ENCODE results near the gene CDK11B. TPM values are rescaled to one million over a fixed set of nuclear protein-coding genes. Genes with fewer than 3 reads are reported as not detected.

CDK11B gene
- total RNA-seq, 2 donors from 2014 or later, result 31.8 to 33.6 TPM

- Mint-ChIP-seq H3K36me3 (ENCODE audit: low read depth) (peaks cover 3% of the 10 kb centered on the region), H3K27me3 (ENCODE audit: insufficient read depth) (no peaks in the 10 kb centered on the region), H3K4me1 (no peaks in the 10 kb centered on the region), H3K27ac (no peak overlapping the region), H3K9me3 (no peaks in the 10 kb centered on the region), H3K4me3 (no peak overlapping the region)
- H3K9me3 ChIP-seq (ENCODE audit: control insufficient read depth, low read length), result no peaks in the 10 kb centered on the region
- no peaks in the 10 kb centered on the region for H3K4me1 ChIP-seq (ENCODE audit: control insufficient read depth, insufficient read depth, low read length)
- no peak for TF ChIP-seq CTCF (conservative IDR thresholded peaks at IDR 0.05)
- 96 to 97% methylated on average over 28 to 33 of the region's 33 CpGs for WGBS, 2 experiments (ENCODE audit: insufficient coverage in 1 of 2, insufficient read length in 1 of 2)
- no peak overlapping the region for H3K27ac ChIP-seq (ENCODE audit: low read depth, low read length)
- no peak overlapping the region for H3K4me3 ChIP-seq (ENCODE audit: low read length)
- H3K36me3 ChIP-seq (ENCODE audit: control insufficient read depth, insufficient read depth, low read length), result peaks cover 6% of the 10 kb centered on the region
- H3K9ac ChIP-seq (ENCODE audit: extremely low read depth, low read length, poor library complexity, severe bottlenecking), result no peak overlapping the region
- no peaks in the 10 kb centered on the region for H3K27me3 ChIP-seq (ENCODE audit: control insufficient read depth, insufficient read depth, low read length, poor library complexity, severe bottlenecking)
- no peak for DNase-seq
These were observed 35.6 kb downstream of the CDK11B start for GRCh38 chr1:1623181-1623630.

- 93% methylated on average over 17 of the region's 17 CpGs for WGBS, 2 experiments (ENCODE audit: insufficient coverage in 1 of 2, insufficient read length in 1 of 2)
- Histone ChIP-seq H3K4me1 (ENCODE audit: control insufficient read depth, insufficient read depth, low read length) (no peaks in the 10 kb centered on the region), H3K9me3 (ENCODE audit: control insufficient read depth, low read length) (no peaks in the 10 kb centered on the region), H3K4me3 (ENCODE audit: low read length) (no peak overlapping the region), H3K36me3 (ENCODE audit: control insufficient read depth, insufficient read depth, low read length) (peaks cover 9% of the 10 kb centered on the region), H3K9ac (ENCODE audit: extremely low read depth, low read length, poor library complexity, severe bottlenecking) (no peak overlapping the region), H3K27me3 (ENCODE audit: control insufficient read depth, insufficient read depth, low read length, poor library complexity, severe bottlenecking) (no peaks in the 10 kb centered on the region), H3K27ac (ENCODE audit: low read depth, low read length) (no peak overlapping the region)
- Mint-ChIP-seq H3K36me3 (ENCODE audit: low read depth) (peaks cover 6% of the 10 kb centered on the region), H3K4me3 (no peak overlapping the region), H3K27ac (no peak overlapping the region), H3K27me3 (ENCODE audit: insufficient read depth) (no peaks in the 10 kb centered on the region), H3K4me1 (no peaks in the 10 kb centered on the region), H3K9me3 (no peaks in the 10 kb centered on the region)
- no peak for DNase-seq
- no peak for TF ChIP-seq CTCF (conservative IDR thresholded peaks at IDR 0.05)
These were observed 36.1 kb downstream of the CDK11B start for GRCh38 chr1:1622788-1623094.

GRCh38 chr1:1622010-1622787, 36.6 kb downstream of the CDK11B start:
- no peaks in the 10 kb centered on the region for H3K4me1 Mint-ChIP-seq
- TF ChIP-seq CTCF (conservative IDR thresholded peaks at IDR 0.05), result no peak
- H3K4me3 ChIP-seq (ENCODE audit: low read length), result no peak overlapping the region
- no peak for DNase-seq
- H3K27me3 Mint-ChIP-seq (ENCODE audit: insufficient read depth), result no peaks in the 10 kb centered on the region
- H3K9me3 ChIP-seq (ENCODE audit: control insufficient read depth, low read length), result no peaks in the 10 kb centered on the region
- no peaks in the 10 kb centered on the region for H3K4me1 ChIP-seq (ENCODE audit: control insufficient read depth, insufficient read depth, low read length)
- H3K27ac Mint-ChIP-seq, result peak overlapping the region; percentile 21
- 88 to 92% methylated on average over 19 to 21 of the region's 21 CpGs for WGBS, 2 experiments (ENCODE audit: insufficient coverage in 1 of 2, insufficient read length in 1 of 2)
- no peaks in the 10 kb centered on the region for H3K27me3 ChIP-seq (ENCODE audit: control insufficient read depth, insufficient read depth, low read length, poor library complexity, severe bottlenecking)
- H3K4me3 Mint-ChIP-seq, result no peak overlapping the region
- peaks cover 10% of the 10 kb centered on the region for H3K36me3 Mint-ChIP-seq (ENCODE audit: low read depth)
- H3K9me3 Mint-ChIP-seq, result no peaks in the 10 kb centered on the region
- H3K9ac ChIP-seq (ENCODE audit: extremely low read depth, low read length, poor library complexity, severe bottlenecking), result no peak overlapping the region
- peaks cover 15% of the 10 kb centered on the region for H3K36me3 ChIP-seq (ENCODE audit: control insufficient read depth, insufficient read depth, low read length)
- H3K27ac ChIP-seq (ENCODE audit: low read depth, low read length), result no peak overlapping the region

Data from endodermal cell (in vitro differentiated cells).